HT-29 (cell line): ENCODE measurements around the gene DDX11. TPM values are rescaled to one million over a fixed set of nuclear protein-coding genes. Genes with fewer than 3 reads are reported as not detected.
"Not testable (repeated sequence)": the region's sequence is repeated elsewhere in the genome, so short reads cannot be mapped to it uniquely, and the experiment has no call there.

Source experiments
- DNase-seq: peaks from one replicate; pipeline ENCODE4 v3.0.0-alpha.2; 2015; ENCODE audit warnings: low spot score
- small RNA-seq: library from RNA; depleted of rRNA; stranded (forward); fragments of <200 nt; gene quantifications from one replicate; pipeline ENCODE3, GENCODE V24; 2014
- total RNA-seq: library from RNA; depleted of rRNA; stranded (reverse); fragments of >200 nt; shearing (Covaris generic); gene quantifications from 2 replicates; pipeline ENCODE4 v1.2.3, GENCODE V29; 2014; rRNA removed

The DDX11 gene
- total RNA-seq, 1 experiment from 2014 or later = 140 TPM

- not testable (repeated sequence) for DNase-seq
Observed at GRCh38 chr12:31121022-31121728, 47.5 kb downstream of the DDX11 start.

- no peak for DNase-seq
Observed at GRCh38 chr12:31122481-31122880, 48.8 kb downstream of the DDX11 start.

- not testable (repeated sequence) for DNase-seq
Observed at GRCh38 chr12:31124158-31124557, 50.5 kb downstream of the DDX11 start.

- DNase-seq = not testable (repeated sequence)
Observed at GRCh38 chr12:31125171-31125570, 51.5 kb downstream of the DDX11 start.

GRCh38 chr12:31127209-31127848 lies 53.7 kb downstream of the DDX11 start:
- not testable (repeated sequence) for DNase-seq

GRCh38 chr12:31136581-31136980 lies 62.9 kb downstream of the DDX11 start:
- not testable (repeated sequence) for DNase-seq

- DNase-seq = not testable (repeated sequence)
Observed at GRCh38 chr12:31144768-31145167, 71.1 kb downstream of the DDX11 start.

GRCh38 chr12:31145296-31145695 lies 71.6 kb downstream of the DDX11 start:
- not testable (repeated sequence) for DNase-seq

- not testable (repeated sequence) for DNase-seq
Observed at GRCh38 chr12:31147415-31147814, 73.8 kb downstream of the DDX11 start.

GRCh38 chr12:31150766-31151165 lies 77.1 kb downstream of the DDX11 start:
- not testable (repeated sequence) for DNase-seq

Small RNA genes within 50 kb of the gene (small RNA-seq; reads per million reads assigned to genes)
- not detected for gene RF00072

Other genes with a start within 250 kb of the DDX11 start
- gene TSPAN11, start 147.1 kb upstream of the DDX11 start, total RNA-seq = not detected in 2 replicates